HepG2 (cell line): ENCODE measurements around the gene GAREM2. TPM values are rescaled to one million over a fixed set of nuclear protein-coding genes. Genes with fewer than 3 reads are reported as not detected.

Source experiments
- ATAC-seq: fragments of 200-7000 bp; cut with Tn5 transposase; 3 replicates; pipeline ENCODE4 v1.9.1; 2020; ENCODE audit warnings: mild to moderate bottlenecking, moderate library complexity
- BruUV-seq: library from RNA; stranded (reverse); fragments of 400-500 nt; replicated peaks from 2 replicates; lab custom pipeline; 2021; lab: Mats Ljungman, UMichigan
- CTCF ChIA-PET: fragments of 300-600 bp; formaldehyde crosslinking; extraction: SDS; loops from one replicate; lab custom pipeline; 2021; ENCODE audit warnings: low total read pairs, inconsistent platforms, low intra/inter-chr PET ratio; lab: Yijun Ruan, JAX
- POLR2A ChIA-PET: fragments of 350-600 bp; sonication (Branson Sonifier 250); formaldehyde crosslinking; loops from one replicate; lab custom pipeline; 2020; ENCODE audit warnings: antibody characterized with exemption, inconsistent platforms; lab: Yijun Ruan, JAX
- DNase-seq: peaks from one replicate; pipeline ENCODE4 v3.0.0-alpha.2; 2015; ENCODE audit warnings: low spot score
- FAIRE-seq: peaks from 3 replicates; lab custom pipeline; 2011; peaks lifted over from hg19 to GRCh38; lab: Jason Lieb, UNC
- H2AFZ ChIP-seq: one replicate; pipeline ENCODE4 v1.6.1; 2011; ENCODE audit warnings: low read length, inconsistent platforms
- H3K27ac ChIP-seq: fragments of 300-600 bp; 3 replicates; pipeline ENCODE4 v1.8.0; 2011; ENCODE audit warnings: mixed run types, mild to moderate bottlenecking, mixed read lengths, low read length, inconsistent platforms; ENCODE audit not compliant: insufficient read depth; ENCODE audit errors: extremely low read length
- H3K27me3 ChIP-seq, 2 experiments: fragments of 200-600 bp in 1 of 2; 2 replicates in 1 of 2; 3 replicates in 1 of 2; pipeline versions ENCODE4 v1.6.0 to v1.8.0; 2011; ENCODE audit warnings: low read length in 2 of 2, mild to moderate bottlenecking in 2 of 2, moderate library complexity in 2 of 2, inconsistent platforms in 1 of 2; ENCODE audit not compliant: insufficient read depth in 2 of 2, control insufficient read depth in 1 of 2
- H3K36me3 ChIP-seq, 2 experiments: fragments of 200-600 bp in 1 of 2; replicated peaks in 1 of 2; 2 replicates in 1 of 2; 3 replicates in 1 of 2; pipeline versions ENCODE4 v1.5.1 to v1.8.0; 2011; ENCODE audit warnings: low read length in 2 of 2, inconsistent platforms in 1 of 2; ENCODE audit not compliant: insufficient read depth in 2 of 2, control insufficient read depth in 1 of 2
- H3K4me1 ChIP-seq: 2 replicates; pipeline ENCODE4 v1.5.1; 2012; ENCODE audit warnings: low read length, inconsistent platforms; ENCODE audit not compliant: insufficient read depth
- H3K4me2 ChIP-seq: 2 replicates; pipeline ENCODE4 v1.6.0; 2011; ENCODE audit warnings: low read depth, low read length, inconsistent platforms
- H3K4me3 ChIP-seq, 3 experiments: fragments of 200-600 bp in 1 of 3; sonication (generic), shearing (Covaris generic) in 1 of 3; replicated peaks in 1 of 3; 2 replicates each; pipeline ENCODE4 v1.5.1; 2011 to 2016; ENCODE audit warnings: low read length in 3 of 3, inconsistent platforms in 2 of 3, low read depth in 2 of 3, mild to moderate bottlenecking in 2 of 3, control low read depth in 1 of 3, mixed read lengths in 1 of 3; ENCODE audit not compliant: insufficient read depth in 1 of 3
- H3K79me2 ChIP-seq: one replicate; pipeline ENCODE4 v1.6.1; 2011; ENCODE audit warnings: low read length, inconsistent platforms; ENCODE audit not compliant: insufficient read depth
- H3K9ac ChIP-seq: 2 replicates; pipeline ENCODE4 v1.6.0; 2011; ENCODE audit warnings: mild to moderate bottlenecking, low read depth, low read length, inconsistent platforms; ENCODE audit not compliant: insufficient read depth
- H3K9me3 ChIP-seq: 2 replicates; pipeline ENCODE4 v1.5.1; 2012; ENCODE audit warnings: mild to moderate bottlenecking, low read length
- H4K20me1 ChIP-seq: 2 replicates; pipeline ENCODE4 v1.6.0; 2011; ENCODE audit warnings: inconsistent platforms, mild to moderate bottlenecking, low read length, moderate library complexity; ENCODE audit not compliant: insufficient read depth
- CCDC6 ChIP-seq: sonication (generic); formaldehyde crosslinking; IDR thresholded peaks from 2 replicates; pipeline ENCODE4 v1.8.1; 2022; ENCODE audit warnings: mild to moderate bottlenecking, missing genetic modification reagents, moderate library complexity
- DNMT1 ChIP-seq: sonication (generic); formaldehyde crosslinking; IDR thresholded peaks from 2 replicates; pipeline ENCODE4 v1.5.1; 2020; ENCODE audit warnings: mild to moderate bottlenecking, missing genetic modification reagents
- HNRNPL ChIP-seq: fragments of 200-400 bp; formaldehyde crosslinking; IDR thresholded peaks from 2 replicates; pipeline ENCODE4 v1.6.1; 2017; ENCODE audit warnings: mild to moderate bottlenecking, low read depth, low read length
- JUN ChIP-seq: sonication (generic); formaldehyde crosslinking; IDR thresholded peaks from 2 replicates; pipeline ENCODE4 v1.4.0; 2020; ENCODE audit warnings: mild to moderate bottlenecking, missing genetic modification reagents
- KLF12 ChIP-seq: sonication (generic); formaldehyde crosslinking; IDR thresholded peaks from 2 replicates; pipeline ENCODE4 v1.4.0; 2020; ENCODE audit warnings: missing genetic modification reagents, borderline replicate concordance
- MAFK ChIP-seq, 2 experiments: IDR thresholded peaks in 1 of 2; conservative IDR thresholded peaks in 1 of 2; 2 replicates each; pipeline ENCODE4 v1.6.1; 2011; ENCODE audit warnings: improper control_type of control experiment in 2 of 2, low read length in 2 of 2
- MBNL3 ChIP-seq: fragments of 250-450 bp; sonication (Bioruptor Pico); conservative IDR thresholded peaks from 2 replicates; pipeline ENCODE4 v1.8.0; 2022; ENCODE audit warnings: mild to moderate bottlenecking, inconsistent platforms
- MXD1 ChIP-seq: sonication (generic); formaldehyde crosslinking; IDR thresholded peaks from 2 replicates; pipeline ENCODE4 v1.4.0; 2020; ENCODE audit warnings: mild to moderate bottlenecking, missing genetic modification reagents
- MYNN ChIP-seq: sonication (generic); formaldehyde crosslinking; IDR thresholded peaks from 2 replicates; pipeline ENCODE4 v1.4.0; 2020; ENCODE audit warnings: mild to moderate bottlenecking, low read depth, missing genetic modification reagents
- NFYC ChIP-seq: IDR thresholded peaks from 2 replicates; pipeline ENCODE4 v1.6.1; 2016; ENCODE audit warnings: missing genetic modification reagents, missing compliant biosample characterization
- SMAD3 ChIP-seq: sonication (generic); formaldehyde crosslinking; IDR thresholded peaks from 2 replicates; pipeline ENCODE4 v1.4.0; 2020; ENCODE audit warnings: missing genetic modification reagents
- SNAPC2 ChIP-seq: sonication (generic); formaldehyde crosslinking; IDR thresholded peaks from 2 replicates; pipeline ENCODE4 v1.8.1; 2022; ENCODE audit warnings: mild to moderate bottlenecking, missing genetic modification reagents
- SP140L ChIP-seq: sonication (generic); formaldehyde crosslinking; IDR thresholded peaks from 2 replicates; pipeline ENCODE4 v1.4.0; 2020; ENCODE audit warnings: missing genetic modification reagents, borderline replicate concordance
- ZMYM2 ChIP-seq: sonication (generic); formaldehyde crosslinking; IDR thresholded peaks from 2 replicates; pipeline ENCODE4 v1.8.0; 2022; ENCODE audit warnings: mild to moderate bottlenecking, missing genetic modification reagents
- ZNF224 ChIP-seq: sonication (generic); formaldehyde crosslinking; IDR thresholded peaks from 2 replicates; pipeline ENCODE4 v1.5.0; 2020; ENCODE audit warnings: mild to moderate bottlenecking, missing genetic modification reagents
- ZNF260 ChIP-seq: sonication (generic); formaldehyde crosslinking; IDR thresholded peaks from 2 replicates; pipeline ENCODE4 v1.4.0; 2020; ENCODE audit warnings: missing genetic modification reagents, low read depth, mild to moderate bottlenecking, borderline replicate concordance
- ZNF264 ChIP-seq: sonication (generic); formaldehyde crosslinking; IDR thresholded peaks from 2 replicates; pipeline ENCODE4 v1.4.0; 2020; ENCODE audit warnings: missing genetic modification reagents
- ZNF446 ChIP-seq: sonication (generic); formaldehyde crosslinking; IDR thresholded peaks from 2 replicates; pipeline ENCODE4 v1.5.0; 2020; ENCODE audit warnings: mild to moderate bottlenecking, missing genetic modification reagents
- ZNF570 ChIP-seq: sonication (generic); formaldehyde crosslinking; IDR thresholded peaks from 2 replicates; pipeline ENCODE4 v1.4.0; 2020; ENCODE audit warnings: mild to moderate bottlenecking, missing genetic modification reagents, borderline replicate concordance
- ZSCAN31 ChIP-seq: sonication (generic); formaldehyde crosslinking; IDR thresholded peaks from 2 replicates; pipeline ENCODE4 v1.5.0; 2020; ENCODE audit warnings: low read depth, mild to moderate bottlenecking, missing genetic modification reagents
- WGBS: methylation state at CpG from one replicate; pipeline ENCODE4 v1.1.6; 2017; ENCODE audit warnings: low lambda C conversion rate; 5-methylcytosine and 5-hydroxymethylcytosine counted together
- in situ Hi-C: cut with HindIII; loops from 2 replicates; pipeline ENCODE4 v1.10.0; 2017; ENCODE audit warnings: low pct_unique_long_range_greater_than_20kb; ENCODE audit not compliant: extremely low pct_ligation_motif_present
- intact Hi-C: fragments of 100-400 bp; cut with micrococcal nuclease; formaldehyde crosslinking; loops from one replicate; pipeline ENCODE4 v1.10.0; 2022; ENCODE audit not compliant: unreplicated experiment
- polyA plus RNA-seq, 8 experiments: library from polyadenylated mRNA; depleted of rRNA in 3 of 8; stranded (reverse) in 7 of 8; unstranded in 1 of 8; fragments of >200 nt; fragmentation: Illumina TruSeq in 4 of 8; extraction: Trizol in 4 of 8; gene quantifications; 2 replicates each; pipeline versions ENCODE4 v1.2.1 to v1.2.3, GENCODE V29; 2011 to 2016; ENCODE audit warnings: low read depth in 4 of 8, missing spikeins in 1 of 8, mixed read lengths in 1 of 8; ENCODE audit not compliant: insufficient read depth in 1 of 8
- total RNA-seq, 5 experiments: library from RNA; depleted of rRNA; stranded (reverse); fragments of >200 nt; fragmentation: Illumina TruSeq; extraction: Trizol; gene quantifications; 2 replicates each; pipeline ENCODE4 v1.2.3, GENCODE V29; 2016; ENCODE audit warnings: low read depth in 1 of 5

The GAREM2 gene
- total and polyA plus RNA-seq, 2 of the 13 experiments (the other 11 are each of a cell fraction or from before 2014, with no cell fraction given), result 0.29 to 0.38 TPM

GRCh38 chr2:26182887-26183630, 10.2 kb downstream of the GAREM2 start:
- ChIA-PET CTCF (no interaction called here), POLR2A (no interaction called here)
- TF ChIP-seq SP140L, result no peak
- TF ChIP-seq ZNF260 (CRISPR knock-in tag), result no peak
- TF ChIP-seq SMAD3, result no peak
- TF ChIP-seq ZNF446, result no peak
- no peak for TF ChIP-seq KLF12 (CRISPR knock-in tag)
- TF ChIP-seq DNMT1 (CRISPR knock-in tag), result no peak
- TF ChIP-seq NFYC (CRISPR knock-in tag), result no peak
- no peak for TF ChIP-seq MAFK (conservative IDR thresholded peaks at IDR 0.05 in 1 of 2, IDR thresholded peaks at IDR 0.05 in 1 of 2; ENCODE audit: low read length in 2 of 2)
- no peak for TF ChIP-seq SNAPC2 (CRISPR knock-in tag)
- TF ChIP-seq ZNF224, result no peak
- no peak for TF ChIP-seq CCDC6 (CRISPR knock-in tag)
- TF ChIP-seq ZMYM2 (CRISPR knock-in tag), result no peak
- no peak for TF ChIP-seq JUN (CRISPR knock-in tag)
- no peak for TF ChIP-seq HNRNPL
- no peak for TF ChIP-seq MYNN (CRISPR knock-in tag)
- TF ChIP-seq MXD1 (CRISPR knock-in tag), result no peak
- TF ChIP-seq ZNF570 (CRISPR knock-in tag), result no peak
- no peak for TF ChIP-seq ZNF264 (CRISPR knock-in tag)
- no peak for TF ChIP-seq ZSCAN31 (CRISPR knock-in tag)
- TF ChIP-seq MBNL3 (CRISPR knock-in tag), result no peak
- Histone ChIP-seq H3K4me3 (no peak overlapping the region), H3K27me3 (peaks cover 5 to 32% of the 10 kb centered on the region in 2 experiments; a peak in 4 of 5 replicates), H3K36me3 (no peaks in the 10 kb centered on the region), H3K9me3 (no peaks in the 10 kb centered on the region), H2AFZ (no peak overlapping the region), H3K4me2 (no peak overlapping the region), H3K27ac (no peak overlapping the region), H3K9ac (no peak overlapping the region), H3K4me1 (peaks cover 16% of the 10 kb centered on the region), H4K20me1 (no peaks in the 10 kb centered on the region), H3K79me2 (no peaks in the 10 kb centered on the region)
- BruUV-seq, result no TSS peak
- intact Hi-C loops, result no loop called here
- WGBS, result 78% methylated on average over 10 of the region's 11 CpGs
- in situ Hi-C loops, result no loop called here
- ATAC-seq (no peak), DNase-seq (no peak), FAIRE-seq (no peak)
